Measurements from ENCODE around the gene TMEM222.

- no peak for TF ChIP-seq CTCF (IDR thresholded peaks at IDR 0.05; ENCODE audit: borderline replicate concordance, extremely low read depth, low read length, poor library complexity, severe bottlenecking)
- no peak for TF ChIP-seq EZH2 (IDR thresholded peaks at IDR 0.05; ENCODE audit: borderline replicate concordance, low read depth, low read length, severe bottlenecking)
These were observed 60.2 kb downstream of the TMEM222 start for GRCh38 chr1:27381969-27382762.
